ENCODE data around the gene MYL6.

Gene MYL6

GRCh38 chr12:56158029-56158925, at the start of gene MYL6:
Gene MYL6, plus strand, starts transcription at chr12:56158359. Its CDS starts 43 bp downstream, at chr12:56158402.
- TF ChIP-seq CTCF (conservative IDR thresholded peaks at IDR 0.05) (no peak), ZFX (IDR thresholded peaks at IDR 0.05) (no peak)
- peak within 1 kb of the TSS; percentile 92 for H3K27ac ChIP-seq

- no peak for TF ChIP-seq CTCF (conservative IDR thresholded peaks at IDR 0.05)
- no peak for TF ChIP-seq ZFX (IDR thresholded peaks at IDR 0.05)
Measured at GRCh38 chr12:56110571-56110970, 47.6 kb upstream of the MYL6 start.

GRCh38 chr12:56114084-56114483, 44.1 kb upstream of the MYL6 start:
- H3K27ac ChIP-seq, result no peak overlapping the region
- TF ChIP-seq CTCF (conservative IDR thresholded peaks at IDR 0.05), result no peak
- TF ChIP-seq ZFX (IDR thresholded peaks at IDR 0.05), result no peak

More at GRCh38 chr12:56110571-56110970, 47.6 kb upstream of the MYL6 start:
- H3K27ac ChIP-seq, result no peak overlapping the region

- peak overlapping the region; percentile 96 for H3K27ac ChIP-seq
- TF ChIP-seq ZFX (IDR thresholded peaks at IDR 0.05) (no peak), CTCF (conservative IDR thresholded peaks at IDR 0.05) (no peak)
Measured at GRCh38 chr12:56115329-56115728, 42.8 kb upstream of the MYL6 start.

GRCh38 chr12:56116267-56117081, 41.7 kb upstream of the MYL6 start, which contains the start of gene RPL41:
Gene RPL41, plus strand, starts transcription at chr12:56116633.
- TF ChIP-seq CTCF (conservative IDR thresholded peaks at IDR 0.05) (no peak), ZFX (IDR thresholded peaks at IDR 0.05) (0 out of 2 replicates have a peak, but pooled peaks have one; percentile 19)
- peak within 1 kb of the TSS; percentile 96 for H3K27ac ChIP-seq

GRCh38 chr12:56117082-56117706, 41.0 kb upstream of the MYL6 start:
- H3K27ac ChIP-seq, result peak overlapping the region; percentile 96

- peak within 1 kb of the TSS; percentile 96 for H3K27ac ChIP-seq
- peak; percentile 56 for TF ChIP-seq ZFX (IDR thresholded peaks at IDR 0.05)
- TF ChIP-seq CTCF (conservative IDR thresholded peaks at IDR 0.05), result peak; percentile 63
Measured at GRCh38 chr12:56117778-56118687, 40.1 kb upstream of the MYL6 start, which contains the start of gene ZC3H10. Gene ZC3H10, plus strand, starts transcription at chr12:56118266. Its CDS starts 2,297 bp downstream, at chr12:56120563.
